Left lung (tissue), 10 donors: ENCODE results near the gene DSCAML1. TPM values are rescaled to one million over a fixed set of nuclear protein-coding genes. Genes with fewer than 3 reads are reported as not detected.

Experiments
- ATAC-seq: fragments of 200-7000 bp; cut with Tn5 transposase; one replicate; pipeline ENCODE4 v1.9.1; 2020; ENCODE audit warnings: moderate library complexity
- DNase-seq, 4 donors: peaks; one replicate each; pipeline ENCODE4 v3.0.0-alpha.2; 2013 to 2020
- H3K27ac ChIP-seq, 2 donors: fragments of 200-600 bp; sonication (generic) in 1 of 2; one replicate each; pipeline versions ENCODE4 v1.5.0 to v1.8.0; 2020 to 2021
- H3K27me3 ChIP-seq, 2 donors: fragments of 200-600 bp; sonication (generic) in 1 of 2; one replicate each; pipeline versions ENCODE4 v1.5.0 to v1.8.0; 2020 to 2021
- H3K36me3 ChIP-seq, 2 donors: fragments of 200-600 bp; sonication (generic) in 1 of 2; one replicate each; pipeline versions ENCODE4 v1.5.0 to v1.8.0; 2020 to 2021
- H3K4me1 ChIP-seq, 2 donors: fragments of 200-600 bp; one replicate each; pipeline ENCODE4 v1.8.0; 2021
- H3K4me3 ChIP-seq, 2 donors: fragments of 200-600 bp; sonication (generic) in 1 of 2; one replicate each; pipeline versions ENCODE4 v1.5.0 to v1.8.0; 2020 to 2021; ENCODE audit warnings: mild to moderate bottlenecking in 1 of 2
- H3K9me3 ChIP-seq, 2 donors: fragments of 200-600 bp; sonication (generic) in 1 of 2; one replicate each; pipeline versions ENCODE4 v1.5.0 to v1.8.0; 2020 to 2021
- CTCF ChIP-seq, 2 donors: fragments of 200-600 bp; sonication (generic) in 1 of 2; IDR thresholded peaks; one replicate each; pipeline versions ENCODE4 v1.5.0 to v1.8.0; 2021; ENCODE audit warnings: antibody characterized with exemption in 2 of 2
- intact Hi-C, 2 donors: fragments of 100-400 bp; cut with DNase I; formaldehyde crosslinking; loops; one replicate each; pipeline versions ENCODE4 v1.11.2 to v1.14.2; 2022
- polyA plus RNA-seq, 6 donors: library from polyadenylated mRNA; unstranded; fragments of 120-200 nt; gene quantifications; one replicate each; pipeline ENCODE4 v1.2.1, GENCODE V29; 2013; ENCODE audit not compliant: insufficient read length in 6 of 6
- total RNA-seq, 2 donors: library from RNA; stranded (reverse); fragmentation: NEBNext Ultra II Directional; extraction: Animal tissue kit (Norgen Biotek cat#: 25700); gene quantifications; one replicate each; pipeline ENCODE4 v1.2.1, GENCODE V29; 2021
- donor health status: DM: no; HTN: yes; CAD: no.
- donor health status: DM: no; HTN: no; CAD: no.

The DSCAML1 gene
- total and polyA plus RNA-seq, 8 donors, result 0.35 to 1.8 (median 1.2) TPM

GRCh38 chr11:117420598-117420997 lies 376.4 kb downstream of the DSCAML1 start:
- Histone ChIP-seq H3K27ac (no peak overlapping the region), H3K9me3 (no peaks in the 10 kb centered on the region), H3K4me1 (no peaks in the 10 kb centered on the region), H3K36me3 (no peaks in the 10 kb centered on the region), H3K4me3 (no peak overlapping the region), H3K27me3 (peaks cover 0 to 11% of the 10 kb centered on the region in 2 donors)
- ATAC-seq (no peak), DNase-seq (no peak)
- no peak for TF ChIP-seq CTCF (IDR thresholded peaks at IDR 0.05)
- intact Hi-C loops, result loop anchor here in 1 of 2 donors (10.0 kb wide), 1 partner anchor 384 kb away; no protein-coding TSS in a partner anchor

- TF ChIP-seq CTCF (IDR thresholded peaks at IDR 0.05), result no peak
- no peak overlapping the region for H3K4me3 ChIP-seq
- DNase-seq, result no peak
- H3K4me1 ChIP-seq, result no peaks in the 10 kb centered on the region
- H3K9me3 ChIP-seq, result no peaks in the 10 kb centered on the region
- peaks cover 0 to 11% of the 10 kb centered on the region in 2 donors for H3K27me3 ChIP-seq
- H3K27ac ChIP-seq, result no peak overlapping the region
- intact Hi-C loops, result loop anchor here in 1 of 2 donors (10.0 kb wide), 1 partner anchor 385 kb away; no protein-coding TSS in a partner anchor
- no peak for ATAC-seq
- H3K36me3 ChIP-seq, result no peaks in the 10 kb centered on the region
Observed at GRCh38 chr11:117420143-117420485, 376.9 kb downstream of the DSCAML1 start.

- Histone ChIP-seq H3K4me1 (no peaks in the 10 kb centered on the region), H3K4me3 (no peak overlapping the region), H3K27ac (no peak overlapping the region), H3K27me3 (peaks cover 0 to 11% of the 10 kb centered on the region in 2 donors), H3K9me3 (no peaks in the 10 kb centered on the region), H3K36me3 (no peaks in the 10 kb centered on the region)
- no peak for TF ChIP-seq CTCF (IDR thresholded peaks at IDR 0.05)
- ATAC-seq, result no peak
- intact Hi-C loops, result loop anchor here in 1 of 2 donors (10.0 kb wide), 1 partner anchor 385 kb away; no protein-coding TSS in a partner anchor
- DNase-seq, result peak in 1 of 4 donors; percentile 22
Observed at GRCh38 chr11:117419482-117420142, 377.4 kb downstream of the DSCAML1 start.

GRCh38 chr11:117418737-117419481 lies 378.1 kb downstream of the DSCAML1 start:
- intact Hi-C loops, result no loop called here
- no peak for ATAC-seq

More at GRCh38 chr11:117418737-117419481, 378.1 kb downstream of the DSCAML1 start:
- H3K36me3 ChIP-seq, result no peaks in the 10 kb centered on the region
- no peak overlapping the region for H3K4me3 ChIP-seq
- no peaks in the 10 kb centered on the region for H3K4me1 ChIP-seq
- H3K27ac ChIP-seq, result no peak overlapping the region
- H3K27me3 ChIP-seq, result peaks cover 0 to 11% of the 10 kb centered on the region in 2 donors
- TF ChIP-seq CTCF (IDR thresholded peaks at IDR 0.05), result no peak
- peak in 1 of 4 donors; percentile 20 for DNase-seq
- H3K9me3 ChIP-seq, result no peaks in the 10 kb centered on the region
